ENCODE results near the gene GAPDH.

Gene GAPDH

DNA sequence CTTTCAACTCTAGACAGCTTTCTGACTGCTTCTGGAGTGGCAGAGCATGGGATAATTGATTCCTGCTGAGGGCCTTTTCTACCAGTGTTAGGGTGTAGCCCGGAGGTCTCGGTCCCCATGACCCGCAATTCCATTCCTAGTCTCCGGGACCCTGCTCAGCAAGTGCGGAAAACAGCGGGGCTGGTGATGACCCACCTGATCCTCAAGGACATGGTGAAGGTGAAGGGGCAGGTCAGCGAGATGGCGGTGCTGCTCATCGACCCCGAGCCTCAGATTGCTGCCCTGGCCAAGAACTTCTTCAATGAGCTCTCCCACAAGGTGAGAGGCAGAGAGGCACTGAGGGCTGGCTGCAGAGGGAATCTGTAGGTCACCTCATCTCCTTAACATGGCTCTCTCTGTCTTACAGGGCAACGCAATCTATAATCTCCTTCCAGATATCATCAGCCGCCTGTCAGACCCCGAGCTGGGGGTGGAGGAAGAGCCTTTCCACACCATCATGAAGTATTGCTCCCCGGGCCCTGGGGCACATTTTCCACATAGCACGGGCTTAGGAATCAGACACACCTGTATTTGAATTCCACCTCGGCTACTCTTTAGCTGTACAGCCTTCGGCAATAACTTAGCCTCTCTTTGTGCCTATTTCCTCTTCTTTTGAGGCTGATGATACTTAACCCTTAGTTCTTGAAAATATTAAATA lies 5.6 kb upstream of the GAPDH start:
- no peak for DNase-seq (ENCODE audit: low read depth in 1 of 2, low spot score in 1 of 2)

DNA sequence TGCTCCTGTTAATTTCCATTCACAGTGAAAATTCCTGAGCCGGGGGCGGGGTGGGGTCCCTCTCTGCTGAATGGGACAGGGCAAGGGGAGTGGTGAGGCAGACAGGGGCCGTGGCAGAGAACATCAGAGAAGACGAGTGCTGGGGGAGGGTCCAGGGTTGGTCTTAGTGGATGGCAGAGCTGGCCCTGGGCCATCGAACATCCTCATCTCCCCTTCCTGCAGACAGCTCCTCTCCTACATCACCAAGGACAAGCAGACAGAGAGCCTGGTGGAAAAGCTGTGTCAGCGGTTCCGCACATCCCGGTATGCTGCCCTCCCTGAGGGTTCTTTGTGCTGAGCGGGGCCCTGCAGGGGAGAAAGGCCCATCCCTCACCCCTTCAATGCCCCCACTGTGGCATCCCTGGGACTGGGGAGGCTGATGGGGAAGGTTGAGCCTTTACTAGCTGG lies 5.0 kb upstream of the GAPDH start:
- no peak for DNase-seq (ENCODE audit: low read depth in 1 of 2, low spot score in 1 of 2)

DNA sequence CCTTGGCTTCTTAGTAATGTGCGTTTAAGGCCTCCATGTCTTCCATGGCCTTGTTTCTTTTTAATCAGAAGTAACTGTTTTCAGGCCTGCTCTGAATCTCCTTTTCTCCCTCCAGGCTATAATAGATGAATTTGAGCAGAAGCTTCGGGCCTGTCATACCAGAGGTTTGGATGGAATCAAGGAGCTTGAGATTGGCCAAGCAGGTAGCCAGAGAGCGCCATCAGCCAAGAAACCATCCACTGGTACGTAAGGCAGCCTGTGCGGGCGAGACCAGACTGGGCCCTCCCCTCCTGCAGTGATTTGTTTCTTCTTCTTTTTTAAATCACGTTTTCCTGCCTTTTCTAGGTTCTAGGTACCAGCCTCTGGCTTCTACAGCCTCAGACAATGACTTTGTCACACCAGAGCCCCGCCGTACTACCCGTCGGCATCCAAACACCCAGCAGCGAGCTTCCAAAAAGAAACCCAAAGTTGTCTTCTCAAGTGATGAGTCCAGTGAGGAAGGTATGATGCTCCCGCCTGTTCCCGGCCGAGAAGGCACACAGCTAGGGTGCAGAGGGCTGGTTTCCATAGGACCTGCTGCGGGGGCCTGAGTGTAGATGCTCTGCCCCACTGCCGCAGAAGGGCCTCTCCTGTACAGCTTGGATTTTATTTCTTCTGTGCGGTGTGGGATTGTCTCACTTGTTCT lies 3.6 kb upstream of the GAPDH start:
- no peak for DNase-seq (ENCODE audit: low read depth in 1 of 2, low spot score in 1 of 2)

DNA sequence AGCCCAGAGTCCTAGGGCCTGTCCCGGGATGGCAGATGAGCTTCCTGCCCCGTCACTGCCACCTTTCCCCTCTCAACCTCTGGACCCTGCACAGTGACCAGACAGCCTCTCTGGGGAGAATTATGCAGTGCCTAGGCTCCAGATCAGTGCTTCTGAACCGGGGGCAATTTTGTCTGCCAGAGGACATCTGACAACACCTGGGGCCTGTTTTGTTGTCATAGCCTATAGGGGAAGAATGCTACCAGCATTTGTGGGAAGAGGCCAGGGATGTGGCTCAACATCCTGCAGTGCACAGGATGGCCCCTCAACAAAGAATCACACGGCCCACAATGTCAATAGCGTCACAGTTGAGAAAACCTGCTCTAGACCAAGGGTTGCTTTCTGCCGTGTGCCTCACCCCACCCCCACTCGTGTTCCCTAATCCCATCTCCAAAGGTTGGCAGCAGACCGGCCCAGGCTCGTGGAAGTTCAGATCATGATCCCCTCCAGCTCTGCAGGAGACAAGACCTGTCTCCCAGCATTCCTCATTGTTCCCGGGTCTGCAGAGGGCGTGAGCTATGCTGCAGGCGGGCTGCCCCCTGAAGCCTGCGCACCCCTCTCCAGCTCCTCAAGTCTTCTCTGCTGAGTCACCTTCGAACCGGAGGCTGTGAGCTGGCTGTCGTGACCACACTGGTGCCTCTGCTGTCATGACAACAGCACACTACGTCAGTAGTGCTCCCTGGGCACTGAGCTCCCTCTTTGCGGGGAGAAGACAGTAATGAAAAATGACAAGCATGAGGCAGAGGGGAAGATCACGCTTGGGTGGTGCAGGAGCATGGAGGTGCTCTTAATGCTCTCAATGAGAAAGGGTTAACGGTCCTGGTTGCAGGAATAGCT lies 2.0 kb upstream of the GAPDH start:
- peak; percentile 61 to 64 for DNase-seq (ENCODE audit: low read depth in 1 of 2, low spot score in 1 of 2)

DNA sequence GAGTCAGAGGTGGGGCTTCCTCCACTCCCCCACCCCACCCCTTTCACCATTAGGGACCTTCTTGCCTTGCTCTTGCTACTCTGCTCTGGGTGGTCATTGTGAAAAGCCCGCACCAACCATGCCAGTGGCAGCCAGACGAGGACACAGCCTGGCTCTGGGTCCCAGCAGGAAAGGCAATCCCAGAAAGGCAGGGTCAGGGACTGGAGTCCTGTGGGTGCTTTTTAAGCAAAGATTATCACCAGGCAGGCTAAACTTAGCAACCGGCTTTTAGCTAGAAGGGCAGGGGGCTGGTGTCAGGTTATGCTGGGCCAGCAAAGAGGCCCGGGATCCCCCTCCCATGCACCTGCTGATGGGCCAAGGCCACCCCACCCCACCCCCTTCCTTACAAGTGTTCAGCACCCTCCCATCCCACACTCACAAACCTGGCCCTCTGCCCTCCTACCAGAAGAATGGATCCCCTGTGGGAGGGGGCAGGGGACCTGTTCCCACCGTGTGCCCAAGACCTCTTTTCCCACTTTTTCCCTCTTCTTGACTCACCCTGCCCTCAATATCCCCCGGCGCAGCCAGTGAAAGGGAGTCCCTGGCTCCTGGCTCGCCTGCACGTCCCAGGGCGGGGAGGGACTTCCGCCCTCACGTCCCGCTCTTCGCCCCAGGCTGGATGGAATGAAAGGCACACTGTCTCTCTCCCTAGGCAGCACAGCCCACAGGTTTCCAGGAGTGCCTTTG lies 1.2 kb upstream of the GAPDH start:
- DNase-seq (ENCODE audit: low read depth in 1 of 2, low spot score in 1 of 2) = no peak

DNA sequence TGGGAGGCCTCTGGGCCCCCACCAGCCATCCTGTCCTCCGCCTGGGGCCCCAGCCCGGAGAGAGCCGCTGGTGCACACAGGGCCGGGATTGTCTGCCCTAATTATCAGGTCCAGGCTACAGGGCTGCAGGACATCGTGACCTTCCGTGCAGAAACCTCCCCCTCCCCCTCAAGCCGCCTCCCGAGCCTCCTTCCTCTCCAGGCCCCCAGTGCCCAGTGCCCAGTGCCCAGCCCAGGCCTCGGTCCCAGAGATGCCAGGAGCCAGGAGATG lies 729 bp upstream of the GAPDH start:
- DNase-seq (ENCODE audit: low read depth in 1 of 2, low spot score in 1 of 2) = no peak

DNA sequence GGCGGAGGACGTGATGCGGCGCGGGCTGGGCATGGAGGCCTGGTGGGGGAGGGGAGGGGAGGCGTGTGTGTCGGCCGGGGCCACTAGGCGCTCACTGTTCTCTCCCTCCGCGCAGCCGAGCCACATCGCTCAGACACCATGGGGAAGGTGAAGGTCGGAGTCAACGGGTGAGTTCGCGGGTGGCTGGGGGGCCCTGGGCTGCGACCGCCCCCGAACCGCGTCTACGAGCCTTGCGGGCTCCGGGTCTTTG lies 303 bp downstream of the GAPDH start:
- DNase-seq (ENCODE audit: low read depth in 1 of 2, low spot score in 1 of 2) = no peak

DNA sequence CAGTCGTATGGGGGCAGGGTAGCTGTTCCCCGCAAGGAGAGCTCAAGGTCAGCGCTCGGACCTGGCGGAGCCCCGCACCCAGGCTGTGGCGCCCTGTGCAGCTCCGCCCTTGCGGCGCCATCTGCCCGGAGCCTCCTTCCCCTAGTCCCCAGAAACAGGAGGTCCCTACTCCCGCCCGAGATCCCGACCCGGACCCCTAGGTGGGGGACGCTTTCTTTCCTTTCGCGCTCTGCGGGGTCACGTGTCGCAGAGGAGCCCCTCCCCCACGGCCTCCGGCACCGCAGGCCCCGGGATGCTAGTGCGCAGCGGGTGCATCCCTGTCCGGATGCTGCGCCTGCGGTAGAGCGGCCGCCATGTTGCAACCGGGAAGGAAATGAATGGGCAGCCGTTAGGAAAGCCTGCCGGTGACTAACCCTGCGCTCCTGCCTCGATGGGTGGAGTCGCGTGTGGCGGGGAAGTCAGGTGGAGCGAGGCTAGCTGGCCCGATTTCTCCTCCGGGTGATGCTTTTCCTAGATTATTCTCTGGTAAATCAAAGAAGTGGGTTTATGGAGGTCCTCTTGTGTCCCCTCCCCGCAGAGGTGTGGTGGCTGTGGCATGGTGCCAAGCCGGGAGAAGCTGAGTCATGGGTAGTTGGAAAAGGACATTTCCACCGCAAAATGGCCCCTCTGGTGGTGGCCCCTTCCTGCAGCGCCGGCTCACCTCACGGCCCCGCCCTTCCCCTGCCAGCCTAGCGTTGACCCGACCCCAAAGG lies 804 bp downstream of the GAPDH start:
- DNase-seq (ENCODE audit: low read depth in 1 of 2, low spot score in 1 of 2) = peak; percentile 46 to 68

DNA sequence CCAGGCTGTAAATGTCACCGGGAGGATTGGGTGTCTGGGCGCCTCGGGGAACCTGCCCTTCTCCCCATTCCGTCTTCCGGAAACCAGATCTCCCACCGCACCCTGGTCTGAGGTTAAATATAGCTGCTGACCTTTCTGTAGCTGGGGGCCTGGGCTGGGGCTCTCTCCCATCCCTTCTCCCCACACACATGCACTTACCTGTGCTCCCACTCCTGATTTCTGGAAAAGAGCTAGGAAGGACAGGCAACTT lies 1.3 kb downstream of the GAPDH start:
- DNase-seq (ENCODE audit: low read depth in 1 of 2, low spot score in 1 of 2) = no peak

DNA sequence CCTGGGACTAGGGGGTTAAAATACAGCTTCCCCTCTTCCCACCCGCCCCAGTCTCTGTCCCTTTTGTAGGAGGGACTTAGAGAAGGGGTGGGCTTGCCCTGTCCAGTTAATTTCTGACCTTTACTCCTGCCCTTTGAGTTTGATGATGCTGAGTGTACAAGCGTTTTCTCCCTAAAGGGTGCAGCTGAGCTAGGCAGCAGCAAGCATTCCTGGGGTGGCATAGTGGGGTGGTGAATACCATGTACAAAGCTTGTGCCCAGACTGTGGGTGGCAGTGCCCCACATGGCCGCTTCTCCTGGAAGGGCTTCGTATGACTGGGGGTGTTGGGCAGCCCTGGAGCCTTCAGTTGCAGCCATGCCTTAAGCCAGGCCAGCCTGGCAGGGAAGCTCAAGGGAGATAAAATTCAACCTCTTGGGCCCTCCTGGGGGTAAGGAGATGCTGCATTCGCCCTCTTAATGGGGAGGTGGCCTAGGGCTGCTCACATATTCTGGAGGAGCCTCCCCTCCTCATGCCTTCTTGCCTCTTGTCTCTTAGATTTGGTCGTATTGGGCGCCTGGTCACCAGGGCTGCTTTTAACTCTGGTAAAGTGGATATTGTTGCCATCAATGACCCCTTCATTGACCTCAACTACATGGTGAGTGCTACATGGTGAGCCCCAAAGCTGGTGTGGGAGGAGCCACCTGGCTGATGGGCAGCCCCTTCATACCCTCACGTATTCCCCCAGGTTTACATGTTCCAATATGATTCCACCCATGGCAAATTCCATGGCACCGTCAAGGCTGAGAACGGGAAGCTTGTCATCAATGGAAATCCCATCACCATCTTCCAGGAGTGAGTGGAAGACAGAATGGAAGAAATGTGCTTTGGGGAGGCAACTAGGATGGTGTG lies 1.9 kb downstream of the GAPDH start:
- no peak for DNase-seq (ENCODE audit: low read depth in 1 of 2, low spot score in 1 of 2)

DNA sequence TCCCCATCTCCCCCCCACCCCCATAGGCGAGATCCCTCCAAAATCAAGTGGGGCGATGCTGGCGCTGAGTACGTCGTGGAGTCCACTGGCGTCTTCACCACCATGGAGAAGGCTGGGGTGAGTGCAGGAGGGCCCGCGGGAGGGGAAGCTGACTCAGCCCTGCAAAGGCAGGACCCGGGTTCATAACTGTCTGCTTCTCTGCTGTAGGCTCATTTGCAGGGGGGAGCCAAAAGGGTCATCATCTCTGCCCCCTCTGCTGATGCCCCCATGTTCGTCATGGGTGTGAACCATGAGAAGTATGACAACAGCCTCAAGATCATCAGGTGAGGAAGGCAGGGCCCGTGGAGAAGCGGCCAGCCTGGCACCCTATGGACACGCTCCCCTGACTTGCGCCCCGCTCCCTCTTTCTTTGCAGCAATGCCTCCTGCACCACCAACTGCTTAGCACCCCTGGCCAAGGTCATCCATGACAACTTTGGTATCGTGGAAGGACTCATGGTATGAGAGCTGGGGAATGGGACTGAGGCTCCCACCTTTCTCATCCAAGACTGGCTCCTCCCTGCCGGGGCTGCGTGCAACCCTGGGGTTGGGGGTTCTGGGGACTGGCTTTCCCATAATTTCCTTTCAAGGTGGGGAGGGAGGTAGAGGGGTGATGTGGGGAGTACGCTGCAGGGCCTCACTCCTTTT lies 2.7 kb downstream of the GAPDH start:
- DNase-seq (ENCODE audit: low read depth in 1 of 2, low spot score in 1 of 2) = no peak

DNA sequence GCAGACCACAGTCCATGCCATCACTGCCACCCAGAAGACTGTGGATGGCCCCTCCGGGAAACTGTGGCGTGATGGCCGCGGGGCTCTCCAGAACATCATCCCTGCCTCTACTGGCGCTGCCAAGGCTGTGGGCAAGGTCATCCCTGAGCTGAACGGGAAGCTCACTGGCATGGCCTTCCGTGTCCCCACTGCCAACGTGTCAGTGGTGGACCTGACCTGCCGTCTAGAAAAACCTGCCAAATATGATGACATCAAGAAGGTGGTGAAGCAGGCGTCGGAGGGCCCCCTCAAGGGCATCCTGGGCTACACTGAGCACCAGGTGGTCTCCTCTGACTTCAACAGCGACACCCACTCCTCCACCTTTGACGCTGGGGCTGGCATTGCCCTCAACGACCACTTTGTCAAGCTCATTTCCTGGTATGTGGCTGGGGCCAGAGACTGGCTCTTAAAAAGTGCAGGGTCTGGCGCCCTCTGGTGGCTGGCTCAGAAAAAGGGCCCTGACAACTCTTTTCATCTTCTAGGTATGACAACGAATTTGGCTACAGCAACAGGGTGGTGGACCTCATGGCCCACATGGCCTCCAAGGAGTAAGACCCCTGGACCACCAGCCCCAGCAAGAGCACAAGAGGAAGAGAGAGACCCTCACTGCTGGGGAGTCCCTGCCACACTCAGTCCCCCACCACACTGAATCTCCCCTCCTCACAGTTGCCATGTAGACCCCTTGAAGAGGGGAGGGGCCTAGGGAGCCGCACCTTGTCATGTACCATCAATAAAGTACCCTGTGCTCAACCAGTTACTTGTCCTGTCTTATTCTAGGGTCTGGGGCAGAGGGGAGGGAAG lies 3.5 kb downstream of the GAPDH start:
- DNase-seq (ENCODE audit: low read depth in 1 of 2, low spot score in 1 of 2) = peak; percentile 70 to 74

DNA sequence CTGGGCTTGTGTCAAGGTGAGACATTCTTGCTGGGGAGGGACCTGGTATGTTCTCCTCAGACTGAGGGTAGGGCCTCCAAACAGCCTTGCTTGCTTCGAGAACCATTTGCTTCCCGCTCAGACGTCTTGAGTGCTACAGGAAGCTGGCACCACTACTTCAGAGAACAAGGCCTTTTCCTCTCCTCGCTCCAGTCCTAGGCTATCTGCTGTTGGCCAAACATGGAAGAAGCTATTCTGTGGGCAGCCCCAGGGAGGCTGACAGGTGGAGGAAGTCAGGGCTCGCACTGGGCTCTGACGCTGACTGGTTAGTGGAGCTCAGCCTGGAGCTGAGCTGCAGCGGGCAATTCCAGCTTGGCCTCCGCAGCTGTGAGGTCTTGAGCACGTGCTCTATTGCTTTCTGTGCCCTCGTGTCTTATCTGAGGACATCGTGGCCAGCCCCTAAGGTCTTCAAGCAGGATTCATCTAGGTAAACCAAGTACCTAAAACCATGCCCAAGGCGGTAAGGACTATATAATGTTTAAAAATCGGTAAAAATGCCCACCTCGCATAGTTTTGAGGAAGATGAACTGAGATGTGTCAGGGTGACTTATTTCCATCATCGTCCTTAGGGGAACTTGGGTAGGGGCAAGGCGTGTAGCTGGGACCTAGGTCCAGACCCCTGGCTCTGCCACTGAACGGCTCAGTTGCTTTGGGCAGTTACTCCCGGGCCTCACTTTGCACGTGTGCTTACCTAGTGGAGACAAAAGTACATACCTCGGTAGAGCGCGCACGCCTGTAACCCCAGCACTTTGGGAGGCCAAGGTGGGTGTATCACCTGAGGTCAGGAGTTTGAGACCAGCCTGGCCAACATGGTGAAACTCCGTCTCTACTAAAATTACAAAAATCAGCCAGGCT lies 4.3 kb downstream of the GAPDH start:
- no peak for DNase-seq (ENCODE audit: low read depth in 1 of 2, low spot score in 1 of 2)

DNA sequence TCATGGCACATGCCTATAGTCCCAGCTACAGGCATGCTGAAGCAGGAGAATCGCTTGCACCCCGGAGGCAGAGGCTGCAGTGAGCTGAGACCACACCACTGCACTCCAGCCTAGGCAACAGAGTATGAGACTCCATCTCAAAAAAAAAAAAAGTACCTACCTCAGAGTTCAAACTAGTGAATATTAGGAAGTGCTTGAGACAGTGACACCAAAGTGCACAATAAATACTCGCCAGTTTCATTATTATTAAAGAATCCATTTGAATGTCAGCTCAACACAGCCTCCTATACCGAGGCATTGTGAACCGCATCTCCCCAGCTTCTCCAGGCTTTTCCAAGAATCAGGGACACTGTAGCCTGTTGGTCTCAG lies 5.0 kb downstream of the GAPDH start:
- no peak for DNase-seq (ENCODE audit: low read depth in 1 of 2, low spot score in 1 of 2)

DNA sequence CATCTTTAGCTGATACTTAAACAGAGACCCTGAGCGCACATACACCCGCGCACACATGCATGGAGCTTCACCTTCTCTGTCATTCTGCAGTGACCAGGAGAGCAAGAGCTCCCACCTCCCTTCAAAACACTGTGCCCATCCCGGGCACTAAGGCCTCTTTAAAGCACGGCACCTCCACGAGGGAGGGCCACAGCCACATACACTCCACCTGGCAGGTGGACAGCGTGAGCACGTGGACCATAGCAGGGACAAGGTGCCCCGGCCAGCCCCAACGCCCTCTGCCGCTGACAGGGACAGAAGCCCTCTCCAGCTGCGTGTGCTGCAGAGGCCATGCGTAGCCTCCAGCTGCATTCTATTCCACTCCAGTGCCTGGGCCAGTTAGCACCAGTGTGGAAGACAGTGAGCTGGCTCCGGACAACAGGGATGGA lies 5.4 kb downstream of the GAPDH start:
- DNase-seq (ENCODE audit: low read depth in 1 of 2, low spot score in 1 of 2) = no peak

DNA sequence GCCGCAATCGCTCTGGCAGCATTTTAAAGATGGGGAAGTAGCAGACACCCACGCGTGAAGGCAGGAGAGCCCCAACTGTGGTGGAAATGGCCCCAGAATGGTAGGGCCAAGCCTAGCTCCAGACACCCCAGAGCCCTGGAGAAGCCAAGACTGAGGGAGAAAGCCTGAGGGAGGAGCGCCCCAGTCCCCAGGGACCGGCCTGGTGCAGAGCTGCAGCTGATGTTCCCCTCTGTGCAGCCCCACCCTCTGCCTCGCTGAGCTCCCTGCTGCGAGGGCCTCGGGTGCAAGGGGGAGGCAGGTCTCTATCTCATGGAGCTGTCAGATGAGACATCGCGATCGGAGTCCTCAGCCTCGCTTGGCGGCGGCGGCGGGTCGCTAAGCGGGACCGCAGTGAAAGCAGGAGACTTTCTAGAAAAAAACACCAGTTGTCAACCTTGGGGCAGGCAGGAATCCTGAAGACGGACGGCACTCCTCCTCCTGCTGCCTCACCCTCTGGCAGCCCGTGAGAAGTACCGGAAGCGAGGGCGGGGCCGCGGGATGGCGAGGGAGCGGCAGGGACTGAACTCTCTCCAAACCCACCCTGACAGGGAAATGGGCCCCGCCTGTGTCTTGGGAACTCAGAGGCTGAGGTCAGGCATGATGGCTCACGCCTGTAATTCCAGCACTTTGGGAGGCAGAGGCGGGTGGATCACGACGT lies 6.0 kb downstream of the GAPDH start:
- DNase-seq (ENCODE audit: low read depth in 1 of 2, low spot score in 1 of 2) = peak in 1 of 2 donors; percentile 39

DNA sequence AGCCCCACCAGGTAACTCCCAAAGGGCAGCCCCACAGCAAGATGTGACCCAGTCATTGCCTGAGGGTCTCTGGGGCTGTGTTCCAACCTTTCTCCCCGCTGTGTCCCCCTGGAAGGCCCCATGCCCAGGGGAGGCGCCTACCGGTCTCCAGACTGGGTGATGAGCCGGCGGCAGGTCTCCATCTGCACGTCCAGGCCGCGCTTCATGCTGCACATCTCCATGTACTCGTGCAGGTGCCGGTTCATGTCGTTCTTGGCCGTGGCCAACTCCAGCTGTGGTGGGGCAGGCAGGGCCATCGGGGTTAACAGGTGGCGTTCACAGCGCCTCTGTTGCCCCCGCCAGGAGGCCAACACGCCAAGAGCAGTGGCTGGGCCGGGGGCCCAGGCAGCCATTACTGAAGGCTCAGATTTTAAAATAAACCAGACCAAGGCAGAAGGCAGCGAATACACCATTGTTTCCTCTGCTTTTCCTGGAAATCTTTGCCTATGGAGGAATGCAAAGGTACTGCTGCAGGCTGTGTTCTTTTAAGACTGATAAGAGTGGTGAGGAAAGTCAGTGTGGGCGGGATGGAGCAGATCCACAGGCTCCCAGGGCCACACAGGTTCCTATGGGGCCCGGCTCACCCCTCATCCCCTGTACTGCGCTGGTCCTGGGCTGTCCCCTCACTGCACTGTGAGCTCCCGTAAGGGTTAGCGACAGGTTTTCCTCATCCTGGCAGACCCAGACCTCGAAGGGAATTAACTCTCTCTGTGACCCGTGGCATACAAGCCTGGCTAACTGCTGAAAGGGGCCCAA lies 7.3 kb downstream of the GAPDH start:
- no peak for DNase-seq (ENCODE audit: low read depth in 1 of 2, low spot score in 1 of 2)

Data from stimulated activated CD4-positive, alpha-beta T cell treated with anti-CD3 and anti-CD28 coated beads, Interleukin-15, amount 100 ng/mL, for 1 hour (primary cell).